H1 (cell line): ENCODE data around the gene CAPN11. TPM values are rescaled to one million over a fixed set of nuclear protein-coding genes. Genes with fewer than 3 reads are reported as not detected.

Source experiments
- EP300 ChIP-seq, 2 experiments: IDR thresholded peaks; 1 replicate in 1 of 2; 2 replicates in 1 of 2; pipeline ENCODE4 v1.6.1; 2011 to 2012; ENCODE audit warnings: low read depth in 2 of 2, low read length in 2 of 2, mild to moderate bottlenecking in 2 of 2, borderline replicate concordance in 1 of 2, inconsistent platforms in 1 of 2, moderate library complexity in 1 of 2
- JUND ChIP-seq: IDR thresholded peaks from 2 replicates; pipeline ENCODE4 v1.6.1; 2011; ENCODE audit warnings: mild to moderate bottlenecking, improper control_type of control experiment, low read length
- KDM5A ChIP-seq: fragments of 200-600 bp; IDR thresholded peaks from 2 replicates; pipeline ENCODE4 v1.7.1; 2012; ENCODE audit warnings: mild to moderate bottlenecking, low read length, inconsistent platforms, mixed read lengths
- MAFK ChIP-seq: IDR thresholded peaks from 2 replicates; pipeline ENCODE4 v1.6.1; 2012; ENCODE audit warnings: low read depth, mild to moderate bottlenecking, improper control_type of control experiment, low read length
- RNF2 ChIP-seq: fragments of 200-900, 300-1000 bp; sonication (generic); IDR thresholded peaks from 2 replicates; pipeline ENCODE4 v1.7.1; 2016; ENCODE audit warnings: borderline replicate concordance, low read depth, mild to moderate bottlenecking, antibody characterized with exemption, low read length; ENCODE audit not compliant: poor library complexity, severe bottlenecking; ENCODE audit errors: missing control alignments
- polyA plus RNA-seq, 7 experiments: library from polyadenylated mRNA; depleted of rRNA in 3 of 7; stranded (reverse) in 5 of 7; unstranded in 2 of 7; fragments of >200 nt in 5 of 7; fragments of 200-250 nt in 2 of 7; gene quantifications; 1 replicate in 5 of 7; 2 replicates in 1 of 7; 4 replicates in 1 of 7; pipeline versions ENCODE4 v1.2.1 to v1.2.3, GENCODE V29; 2011 to 2013; ENCODE audit warnings: missing spikeins in 2 of 7, mixed read lengths in 2 of 7
- total RNA-seq: library from RNA; stranded (reverse); fragmentation: NEBNext Ultra II Directional; extraction: Animal tissue kit (Norgen Biotek cat#: 25700); gene quantifications from 2 replicates; pipeline ENCODE4 v1.2.1, GENCODE V29; 2021
- TF ChIP-seq, protein P1 (sequence below): fragments of 300-600 bp; sonication (generic); IDR thresholded peaks from 2 replicates; pipeline ENCODE4 v1.7.1; 2012; ENCODE audit warnings: low read length, moderate library complexity, mild to moderate bottlenecking, inconsistent platforms; ENCODE audit not compliant: insufficient replicate concordance
- TF ChIP-seq, protein P2 (sequence below), 3 experiments: IDR thresholded peaks; 1 replicate in 2 of 3; 2 replicates in 1 of 3; pipeline versions ENCODE4 v1.5.1 to v1.6.1; 2011; ENCODE audit warnings: low read length in 3 of 3, mild to moderate bottlenecking in 3 of 3, inconsistent platforms in 2 of 3, low read depth in 1 of 3, moderate library complexity in 1 of 3; ENCODE audit not compliant: insufficient read depth in 1 of 3; ENCODE audit errors: control extremely low read depth in 1 of 3

The CAPN11 gene
- total and polyA plus RNA-seq, 2 of the 8 experiments (the other 6 are each of a cell fraction or from before 2014, with no cell fraction given): 0.95 to 0.97 TPM

DNA sequence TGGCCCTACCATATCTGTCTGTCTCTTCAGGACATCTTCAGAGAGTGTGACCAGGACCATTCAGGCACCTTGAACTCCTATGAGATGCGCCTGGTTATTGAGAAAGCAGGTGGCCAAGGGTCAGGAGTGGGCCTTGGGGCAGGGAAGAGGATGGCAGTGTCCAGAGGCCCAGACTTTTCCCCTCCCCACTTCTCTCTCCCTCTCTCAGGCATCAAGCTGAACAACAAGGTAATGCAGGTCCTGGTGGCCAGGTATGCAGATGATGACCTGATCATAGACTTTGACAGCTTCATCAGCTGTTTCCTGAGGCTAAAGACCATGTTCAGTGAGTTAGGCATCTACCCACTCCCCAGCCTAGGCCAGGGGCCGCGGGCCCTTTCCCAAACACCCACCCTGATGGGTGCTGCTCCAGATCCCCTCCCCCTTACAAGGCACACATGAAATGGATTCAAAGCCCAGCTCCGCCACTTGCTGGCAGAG, 24.3 kb downstream of the CAPN11 start (continued):
- TF ChIP-seq, protein P1, sequence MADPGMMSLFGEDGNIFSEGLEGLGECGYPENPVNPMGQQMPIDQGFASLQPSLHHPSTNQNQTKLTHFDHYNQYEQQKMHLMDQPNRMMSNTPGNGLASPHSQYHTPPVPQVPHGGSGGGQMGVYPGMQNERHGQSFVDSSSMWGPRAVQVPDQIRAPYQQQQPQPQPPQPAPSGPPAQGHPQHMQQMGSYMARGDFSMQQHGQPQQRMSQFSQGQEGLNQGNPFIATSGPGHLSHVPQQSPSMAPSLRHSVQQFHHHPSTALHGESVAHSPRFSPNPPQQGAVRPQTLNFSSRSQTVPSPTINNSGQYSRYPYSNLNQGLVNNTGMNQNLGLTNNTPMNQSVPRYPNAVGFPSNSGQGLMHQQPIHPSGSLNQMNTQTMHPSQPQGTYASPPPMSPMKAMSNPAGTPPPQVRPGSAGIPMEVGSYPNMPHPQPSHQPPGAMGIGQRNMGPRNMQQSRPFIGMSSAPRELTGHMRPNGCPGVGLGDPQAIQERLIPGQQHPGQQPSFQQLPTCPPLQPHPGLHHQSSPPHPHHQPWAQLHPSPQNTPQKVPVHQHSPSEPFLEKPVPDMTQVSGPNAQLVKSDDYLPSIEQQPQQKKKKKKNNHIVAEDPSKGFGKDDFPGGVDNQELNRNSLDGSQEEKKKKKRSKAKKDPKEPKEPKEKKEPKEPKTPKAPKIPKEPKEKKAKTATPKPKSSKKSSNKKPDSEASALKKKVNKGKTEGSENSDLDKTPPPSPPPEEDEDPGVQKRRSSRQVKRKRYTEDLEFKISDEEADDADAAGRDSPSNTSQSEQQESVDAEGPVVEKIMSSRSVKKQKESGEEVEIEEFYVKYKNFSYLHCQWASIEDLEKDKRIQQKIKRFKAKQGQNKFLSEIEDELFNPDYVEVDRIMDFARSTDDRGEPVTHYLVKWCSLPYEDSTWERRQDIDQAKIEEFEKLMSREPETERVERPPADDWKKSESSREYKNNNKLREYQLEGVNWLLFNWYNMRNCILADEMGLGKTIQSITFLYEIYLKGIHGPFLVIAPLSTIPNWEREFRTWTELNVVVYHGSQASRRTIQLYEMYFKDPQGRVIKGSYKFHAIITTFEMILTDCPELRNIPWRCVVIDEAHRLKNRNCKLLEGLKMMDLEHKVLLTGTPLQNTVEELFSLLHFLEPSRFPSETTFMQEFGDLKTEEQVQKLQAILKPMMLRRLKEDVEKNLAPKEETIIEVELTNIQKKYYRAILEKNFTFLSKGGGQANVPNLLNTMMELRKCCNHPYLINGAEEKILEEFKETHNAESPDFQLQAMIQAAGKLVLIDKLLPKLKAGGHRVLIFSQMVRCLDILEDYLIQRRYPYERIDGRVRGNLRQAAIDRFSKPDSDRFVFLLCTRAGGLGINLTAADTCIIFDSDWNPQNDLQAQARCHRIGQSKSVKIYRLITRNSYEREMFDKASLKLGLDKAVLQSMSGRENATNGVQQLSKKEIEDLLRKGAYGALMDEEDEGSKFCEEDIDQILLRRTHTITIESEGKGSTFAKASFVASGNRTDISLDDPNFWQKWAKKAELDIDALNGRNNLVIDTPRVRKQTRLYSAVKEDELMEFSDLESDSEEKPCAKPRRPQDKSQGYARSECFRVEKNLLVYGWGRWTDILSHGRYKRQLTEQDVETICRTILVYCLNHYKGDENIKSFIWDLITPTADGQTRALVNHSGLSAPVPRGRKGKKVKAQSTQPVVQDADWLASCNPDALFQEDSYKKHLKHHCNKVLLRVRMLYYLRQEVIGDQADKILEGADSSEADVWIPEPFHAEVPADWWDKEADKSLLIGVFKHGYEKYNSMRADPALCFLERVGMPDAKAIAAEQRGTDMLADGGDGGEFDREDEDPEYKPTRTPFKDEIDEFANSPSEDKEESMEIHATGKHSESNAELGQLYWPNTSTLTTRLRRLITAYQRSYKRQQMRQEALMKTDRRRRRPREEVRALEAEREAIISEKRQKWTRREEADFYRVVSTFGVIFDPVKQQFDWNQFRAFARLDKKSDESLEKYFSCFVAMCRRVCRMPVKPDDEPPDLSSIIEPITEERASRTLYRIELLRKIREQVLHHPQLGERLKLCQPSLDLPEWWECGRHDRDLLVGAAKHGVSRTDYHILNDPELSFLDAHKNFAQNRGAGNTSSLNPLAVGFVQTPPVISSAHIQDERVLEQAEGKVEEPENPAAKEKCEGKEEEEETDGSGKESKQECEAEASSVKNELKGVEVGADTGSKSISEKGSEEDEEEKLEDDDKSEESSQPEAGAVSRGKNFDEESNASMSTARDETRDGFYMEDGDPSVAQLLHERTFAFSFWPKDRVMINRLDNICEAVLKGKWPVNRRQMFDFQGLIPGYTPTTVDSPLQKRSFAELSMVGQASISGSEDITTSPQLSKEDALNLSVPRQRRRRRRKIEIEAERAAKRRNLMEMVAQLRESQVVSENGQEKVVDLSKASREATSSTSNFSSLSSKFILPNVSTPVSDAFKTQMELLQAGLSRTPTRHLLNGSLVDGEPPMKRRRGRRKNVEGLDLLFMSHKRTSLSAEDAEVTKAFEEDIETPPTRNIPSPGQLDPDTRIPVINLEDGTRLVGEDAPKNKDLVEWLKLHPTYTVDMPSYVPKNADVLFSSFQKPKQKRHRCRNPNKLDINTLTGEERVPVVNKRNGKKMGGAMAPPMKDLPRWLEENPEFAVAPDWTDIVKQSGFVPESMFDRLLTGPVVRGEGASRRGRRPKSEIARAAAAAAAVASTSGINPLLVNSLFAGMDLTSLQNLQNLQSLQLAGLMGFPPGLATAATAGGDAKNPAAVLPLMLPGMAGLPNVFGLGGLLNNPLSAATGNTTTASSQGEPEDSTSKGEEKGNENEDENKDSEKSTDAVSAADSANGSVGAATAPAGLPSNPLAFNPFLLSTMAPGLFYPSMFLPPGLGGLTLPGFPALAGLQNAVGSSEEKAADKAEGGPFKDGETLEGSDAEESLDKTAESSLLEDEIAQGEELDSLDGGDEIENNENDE: no peak
- TF ChIP-seq MAFK (no peak), JUND (no peak), RNF2 (no peak), EP300 (IDR thresholded peaks at IDR 0.05; ENCODE audit: borderline replicate concordance in 1 of 2, low read depth in 2 of 2, low read length in 2 of 2) (no peak), KDM5A (no peak)
- TF ChIP-seq, protein P2, sequence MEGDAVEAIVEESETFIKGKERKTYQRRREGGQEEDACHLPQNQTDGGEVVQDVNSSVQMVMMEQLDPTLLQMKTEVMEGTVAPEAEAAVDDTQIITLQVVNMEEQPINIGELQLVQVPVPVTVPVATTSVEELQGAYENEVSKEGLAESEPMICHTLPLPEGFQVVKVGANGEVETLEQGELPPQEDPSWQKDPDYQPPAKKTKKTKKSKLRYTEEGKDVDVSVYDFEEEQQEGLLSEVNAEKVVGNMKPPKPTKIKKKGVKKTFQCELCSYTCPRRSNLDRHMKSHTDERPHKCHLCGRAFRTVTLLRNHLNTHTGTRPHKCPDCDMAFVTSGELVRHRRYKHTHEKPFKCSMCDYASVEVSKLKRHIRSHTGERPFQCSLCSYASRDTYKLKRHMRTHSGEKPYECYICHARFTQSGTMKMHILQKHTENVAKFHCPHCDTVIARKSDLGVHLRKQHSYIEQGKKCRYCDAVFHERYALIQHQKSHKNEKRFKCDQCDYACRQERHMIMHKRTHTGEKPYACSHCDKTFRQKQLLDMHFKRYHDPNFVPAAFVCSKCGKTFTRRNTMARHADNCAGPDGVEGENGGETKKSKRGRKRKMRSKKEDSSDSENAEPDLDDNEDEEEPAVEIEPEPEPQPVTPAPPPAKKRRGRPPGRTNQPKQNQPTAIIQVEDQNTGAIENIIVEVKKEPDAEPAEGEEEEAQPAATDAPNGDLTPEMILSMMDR (IDR thresholded peaks at IDR 0.05; ENCODE audit: control extremely low read depth in 1 of 3, insufficient read depth in 1 of 3, low read depth in 1 of 3, low read length in 3 of 3): no peak
